H9 (cell line): ENCODE measurements around the gene HACL1. TPM values are rescaled to one million over a fixed set of nuclear protein-coding genes. Genes with fewer than 3 reads are reported as not detected.

Experiments
- DNase-seq: peaks from one replicate; pipeline ENCODE4 v3.0.0-alpha.2; 2017
- H2AFZ ChIP-seq: one replicate; pipeline ENCODE4 v1.6.1; 2013; ENCODE audit warnings: mild to moderate bottlenecking, low read length, control low read depth, moderate library complexity
- H2AK5ac ChIP-seq: 2 replicates; pipeline ENCODE4 v1.6.1; 2013; ENCODE audit warnings: low read length, control low read depth, mixed read lengths; ENCODE audit not compliant: insufficient read length
- H2BK120ac ChIP-seq: one replicate; pipeline ENCODE4 v1.6.1; 2013; ENCODE audit warnings: low read depth, mild to moderate bottlenecking, low read length, control low read depth, inconsistent platforms; ENCODE audit not compliant: poor library complexity, severe bottlenecking
- H2BK12ac ChIP-seq: 2 replicates; pipeline ENCODE4 v1.6.1; 2013; ENCODE audit warnings: low read length, control low read depth, mixed read lengths, low read depth; ENCODE audit not compliant: insufficient read length
- H2BK15ac ChIP-seq: 2 replicates; pipeline ENCODE4 v1.6.1; 2013; ENCODE audit warnings: low read depth, low read length, control low read depth
- H2BK20ac ChIP-seq: one replicate; pipeline ENCODE4 v1.6.1; 2013; ENCODE audit warnings: low read depth, mild to moderate bottlenecking, low read length, control low read depth, inconsistent platforms; ENCODE audit not compliant: poor library complexity, severe bottlenecking
- H2BK5ac ChIP-seq: 2 replicates; pipeline ENCODE4 v1.6.1; 2013; ENCODE audit warnings: low read length, control low read depth, mixed read lengths; ENCODE audit not compliant: insufficient read length
- H3K14ac ChIP-seq: 2 replicates; pipeline ENCODE4 v1.6.1; 2013; ENCODE audit warnings: low read length, control low read depth; ENCODE audit not compliant: insufficient read depth
- H3K18ac ChIP-seq: 2 replicates; pipeline ENCODE4 v1.6.1; 2013; ENCODE audit warnings: low read depth, mild to moderate bottlenecking, mixed read lengths, low read length, control low read depth; ENCODE audit not compliant: insufficient read length
- H3K23ac ChIP-seq: 2 replicates; pipeline ENCODE4 v1.6.1; 2013; ENCODE audit warnings: low read length, control low read depth, mixed read lengths, low read depth; ENCODE audit not compliant: insufficient read length
- H3K23me2 ChIP-seq: 2 replicates; pipeline ENCODE4 v1.6.1; 2013; ENCODE audit warnings: low read depth, mild to moderate bottlenecking, mixed read lengths, low read length, control low read depth; ENCODE audit not compliant: insufficient read length, poor library complexity, severe bottlenecking
- H3K27ac ChIP-seq: 2 replicates; pipeline ENCODE4 v1.5.1; 2013; ENCODE audit warnings: low read length, control low read depth, mixed read lengths, low read depth; ENCODE audit not compliant: insufficient read length
- H3K27me3 ChIP-seq: 2 replicates; pipeline ENCODE4 v1.6.1; 2013; ENCODE audit warnings: low read length, control low read depth, inconsistent platforms; ENCODE audit not compliant: insufficient read depth
- H3K4ac ChIP-seq: 2 replicates; pipeline ENCODE4 v1.6.1; 2013; ENCODE audit warnings: low read depth, mild to moderate bottlenecking, control low read depth, inconsistent platforms, low read length, moderate library complexity
- H3K4me1 ChIP-seq: 2 replicates; pipeline ENCODE4 v1.6.1; 2013; ENCODE audit warnings: low read length, control low read depth, inconsistent platforms; ENCODE audit not compliant: insufficient read depth
- H3K4me2 ChIP-seq: 2 replicates; pipeline ENCODE4 v1.6.1; 2013; ENCODE audit warnings: low read length, control low read depth, mixed read lengths; ENCODE audit not compliant: insufficient read length, insufficient read depth
- H3K56ac ChIP-seq: 2 replicates; pipeline ENCODE4 v1.6.1; 2013; ENCODE audit warnings: low read depth, mild to moderate bottlenecking, mixed read lengths, low read length, control low read depth; ENCODE audit not compliant: insufficient read length
- H3K79me1 ChIP-seq: 2 replicates; pipeline ENCODE4 v1.6.1; 2013; ENCODE audit warnings: low read depth, mild to moderate bottlenecking, moderate library complexity, low read length, control low read depth, inconsistent platforms; ENCODE audit not compliant: insufficient read depth, poor library complexity, severe bottlenecking
- H3K79me2 ChIP-seq: 2 replicates; pipeline ENCODE4 v1.6.1; 2013; ENCODE audit warnings: low read length, control low read depth, inconsistent platforms; ENCODE audit not compliant: insufficient read depth
- H3K9ac ChIP-seq: 2 replicates; pipeline ENCODE4 v1.6.1; 2013; ENCODE audit warnings: low read length, control low read depth, mixed read lengths; ENCODE audit not compliant: insufficient read length; ENCODE audit errors: extremely low read depth
- H3K9me3 ChIP-seq: one replicate; pipeline ENCODE4 v1.6.1; 2013; ENCODE audit warnings: low read depth, low read length, inconsistent platforms; ENCODE audit not compliant: control insufficient read depth
- H3T11ph ChIP-seq: one replicate; pipeline ENCODE4 v1.6.1; 2013; ENCODE audit warnings: mild to moderate bottlenecking, low read length, control low read depth, inconsistent platforms
- H4K20me1 ChIP-seq: one replicate; pipeline ENCODE4 v1.6.1; 2013; ENCODE audit not compliant: control insufficient read depth, insufficient read length, insufficient read depth
- H4K5ac ChIP-seq: 2 replicates; pipeline ENCODE4 v1.6.1; 2013; ENCODE audit warnings: low read depth, mild to moderate bottlenecking, mixed read lengths, low read length, control low read depth; ENCODE audit not compliant: insufficient read length
- H4K8ac ChIP-seq: replicated peaks from 2 replicates; pipeline ENCODE4 v1.6.1; 2013; ENCODE audit warnings: low read length, control low read depth, mixed read lengths, low read depth; ENCODE audit not compliant: insufficient read length
- H4K91ac ChIP-seq: 2 replicates; pipeline ENCODE4 v1.6.1; 2013; ENCODE audit warnings: low read depth, mild to moderate bottlenecking, moderate library complexity, mixed read lengths, low read length, control low read depth; ENCODE audit not compliant: insufficient read length
- H3K27ac Mint-ChIP-seq, 3 experiments: 2 replicates in 2 of 3; 3 replicates in 1 of 3; pipeline ENCODE4 v1.8.0; 2020 to 2021; ENCODE audit warnings: mixed read lengths in 3 of 3, mild to moderate bottlenecking in 1 of 3, moderate library complexity in 1 of 3
- H3K27me3 Mint-ChIP-seq: 2 replicates; pipeline ENCODE4 v1.8.0; 2021; ENCODE audit warnings: low read depth, mild to moderate bottlenecking, moderate library complexity, mixed read lengths
- H3K36me3 Mint-ChIP-seq, 3 experiments: 2 replicates in 2 of 3; 3 replicates in 1 of 3; pipeline ENCODE4 v1.8.0; 2020 to 2021; ENCODE audit warnings: low read depth in 3 of 3, mixed read lengths in 3 of 3; ENCODE audit not compliant: insufficient read depth in 1 of 3
- H3K4me1 Mint-ChIP-seq, 2 experiments: 2 replicates each; pipeline ENCODE4 v1.8.0; 2020; ENCODE audit warnings: mixed read lengths in 2 of 2
- H3K4me3 Mint-ChIP-seq, 2 experiments: 2 replicates in 1 of 2; 3 replicates in 1 of 2; pipeline ENCODE4 v1.8.0; 2020 to 2021; ENCODE audit warnings: mild to moderate bottlenecking in 2 of 2, mixed read lengths in 2 of 2, moderate library complexity in 1 of 2
- H3K9me3 Mint-ChIP-seq, 2 experiments: 2 replicates in 1 of 2; 3 replicates in 1 of 2; pipeline ENCODE4 v1.8.0; 2020; ENCODE audit warnings: mild to moderate bottlenecking in 2 of 2, mixed read lengths in 2 of 2, moderate library complexity in 1 of 2
- CTCF ChIP-seq: fragments of 200-600 bp; sonication (generic); conservative IDR thresholded peaks from 3 replicates; pipeline ENCODE4 v1.8.0; 2021; ENCODE audit warnings: antibody characterized with exemption, mild to moderate bottlenecking
- WGBS: extraction: QIAGEN DNeasy Blood & Tissue Kit; methylation state at CpG from one replicate; pipeline ENCODE4 v1.1.7; 2013; ENCODE audit warnings: missing lambda C conversion rate, low lambda C conversion rate, mixed read lengths; ENCODE audit not compliant: insufficient read length; ENCODE audit errors: extremely low coverage; 5-methylcytosine and 5-hydroxymethylcytosine counted together
- total RNA-seq: library from RNA; stranded (reverse); gene quantifications from 2 replicates; pipeline ENCODE4 v1.2.1, GENCODE V29; 2021

Gene HACL1
- total RNA-seq, 1 experiment from 2014 or later = 52.6 TPM

GRCh38 chr3:15647611-15648167, 46.3 kb upstream of the HACL1 start:
- H3K4me1 ChIP-seq = peaks cover 5% of the 10 kb centered on the region; the same call in 1 of the 2 replicates
- Mint-ChIP-seq H3K27me3 (no peaks in the 10 kb centered on the region), H3K4me1 (peaks cover 14 to 22% of the 10 kb centered on the region in 2 experiments), H3K4me3 (no peak overlapping the region), H3K9me3 (no peaks in the 10 kb centered on the region; a peak in 1 of 5 replicates), H3K27ac (no peak overlapping the region), H3K36me3 (peaks cover 6 to 31% (median 29%) of the 10 kb centered on the region in 3 experiments; a peak in 6 of 7 replicates)
- no peak overlapping the region for H3T11ph ChIP-seq
- TF ChIP-seq CTCF = no peak
- no peaks in the 10 kb centered on the region for H3K9me3 ChIP-seq
- H4K5ac ChIP-seq = no peak overlapping the region
- H2BK15ac ChIP-seq = no peak overlapping the region
- no peaks in the 10 kb centered on the region for H3K79me1 ChIP-seq
- H3K27me3 ChIP-seq = no peaks in the 10 kb centered on the region
- no peaks in the 10 kb centered on the region for H4K20me1 ChIP-seq
- WGBS = no CpG with 5 or more reads among the region's 4 CpGs
- H2BK12ac ChIP-seq = no peak overlapping the region
- H2BK120ac ChIP-seq = no peak overlapping the region
- no peak overlapping the region for H3K4ac ChIP-seq
- no peak overlapping the region for H3K56ac ChIP-seq
- H3K4me2 ChIP-seq = no peak overlapping the region
- H3K23ac ChIP-seq = no peak overlapping the region
- no peak overlapping the region for H4K8ac ChIP-seq
- no peak overlapping the region for H2BK5ac ChIP-seq
- no peak overlapping the region for H3K9ac ChIP-seq
- no peak overlapping the region for H3K18ac ChIP-seq
- no peak overlapping the region for H2BK20ac ChIP-seq
- H3K14ac ChIP-seq = no peak overlapping the region
- no peak overlapping the region for H2AFZ ChIP-seq
- no peak overlapping the region for H4K91ac ChIP-seq
- no peak overlapping the region for H3K27ac ChIP-seq
- H3K79me2 ChIP-seq = no peaks in the 10 kb centered on the region
- H2AK5ac ChIP-seq = no peak overlapping the region
- no peaks in the 10 kb centered on the region for H3K23me2 ChIP-seq
- DNase-seq = no peak
